A673 (cell line): ENCODE measurements around the gene GLYR1.

Experiments used
- EZH2 ChIP-seq: fragments of 200-600 bp; sonication (generic); IDR thresholded peaks from 2 replicates; pipeline ENCODE4 v1.6.1; 2017; ENCODE audit warnings: borderline replicate concordance, low read depth, mild to moderate bottlenecking, mixed read lengths, antibody characterized with exemption, low read length; ENCODE audit not compliant: poor library complexity, severe bottlenecking
- TF ChIP-seq, protein P1 (sequence below): fragments of 300-800, 200-600 bp; sonication (generic); conservative IDR thresholded peaks from 2 replicates; pipeline ENCODE4 v1.5.1; 2017; ENCODE audit warnings: low read depth, mild to moderate bottlenecking, antibody characterized with exemption, low read length, moderate library complexity, mixed read lengths

DNA sequence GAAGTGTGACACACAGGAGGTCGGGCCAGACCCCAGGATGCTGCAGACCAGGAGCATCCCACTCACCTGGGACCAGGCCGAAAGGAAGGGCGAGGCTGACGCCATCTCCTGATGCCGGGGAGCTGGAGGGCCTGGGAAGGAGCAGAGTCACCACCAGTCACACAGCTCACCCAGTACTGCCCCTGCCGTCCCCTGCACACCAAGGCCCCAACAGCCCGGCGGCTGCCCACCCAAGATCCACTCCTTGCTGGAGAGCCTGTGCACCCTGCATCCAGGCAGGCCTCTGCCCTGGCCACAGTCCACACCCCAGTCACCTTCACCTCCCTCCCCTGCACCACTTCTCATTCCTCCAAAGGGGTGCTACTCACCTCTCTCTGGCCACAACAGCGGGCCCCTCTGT lies 84.9 kb downstream of the GLYR1 start:
- TF ChIP-seq, protein P1, sequence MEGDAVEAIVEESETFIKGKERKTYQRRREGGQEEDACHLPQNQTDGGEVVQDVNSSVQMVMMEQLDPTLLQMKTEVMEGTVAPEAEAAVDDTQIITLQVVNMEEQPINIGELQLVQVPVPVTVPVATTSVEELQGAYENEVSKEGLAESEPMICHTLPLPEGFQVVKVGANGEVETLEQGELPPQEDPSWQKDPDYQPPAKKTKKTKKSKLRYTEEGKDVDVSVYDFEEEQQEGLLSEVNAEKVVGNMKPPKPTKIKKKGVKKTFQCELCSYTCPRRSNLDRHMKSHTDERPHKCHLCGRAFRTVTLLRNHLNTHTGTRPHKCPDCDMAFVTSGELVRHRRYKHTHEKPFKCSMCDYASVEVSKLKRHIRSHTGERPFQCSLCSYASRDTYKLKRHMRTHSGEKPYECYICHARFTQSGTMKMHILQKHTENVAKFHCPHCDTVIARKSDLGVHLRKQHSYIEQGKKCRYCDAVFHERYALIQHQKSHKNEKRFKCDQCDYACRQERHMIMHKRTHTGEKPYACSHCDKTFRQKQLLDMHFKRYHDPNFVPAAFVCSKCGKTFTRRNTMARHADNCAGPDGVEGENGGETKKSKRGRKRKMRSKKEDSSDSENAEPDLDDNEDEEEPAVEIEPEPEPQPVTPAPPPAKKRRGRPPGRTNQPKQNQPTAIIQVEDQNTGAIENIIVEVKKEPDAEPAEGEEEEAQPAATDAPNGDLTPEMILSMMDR = no peak
- TF ChIP-seq EZH2 = no peak
